Measurements from ENCODE around the gene RIBC2.

Gene RIBC2

GRCh38 chr22:45475063-45475747, 61.7 kb downstream of the RIBC2 start:
- DNase-seq (ENCODE audit: low read depth in 2 of 2), result no peak

GRCh38 chr22:45475851-45476514, 62.5 kb downstream of the RIBC2 start:
- no peak for DNase-seq (ENCODE audit: low read depth in 2 of 2)

- DNase-seq (ENCODE audit: low read depth in 2 of 2), result no peak
Measured at GRCh38 chr22:45476814-45477213, 63.3 kb downstream of the RIBC2 start.

GRCh38 chr22:45477366-45478107, 64.0 kb downstream of the RIBC2 start:
- no peak for DNase-seq (ENCODE audit: low read depth in 2 of 2)

GRCh38 chr22:45478108-45478771, 64.7 kb downstream of the RIBC2 start:
- DNase-seq (ENCODE audit: low read depth in 2 of 2), result no peak

GRCh38 chr22:45480717-45481116, 67.2 kb downstream of the RIBC2 start:
- no peak for DNase-seq (ENCODE audit: low read depth in 2 of 2)

- no peak for DNase-seq (ENCODE audit: low read depth in 2 of 2)
Measured at GRCh38 chr22:45481661-45482060, 68.2 kb downstream of the RIBC2 start.

Measured in stimulated activated CD8-positive, alpha-beta memory T cell treated with anti-CD3 and anti-CD28 coated beads, Interleukin-7, amount 100 ng/mL, for 4 hours (primary cell).